Adrenal gland (tissue), 12 donors: ENCODE data around the gene ASCC1. TPM values are rescaled to one million over a fixed set of nuclear protein-coding genes. Genes with fewer than 3 reads are reported as not detected.

Experiments
- DNase-seq, 7 donors: peaks; one replicate each; pipeline ENCODE4 v3.0.0-alpha.2; 2019 to 2020
- H3K27ac ChIP-seq, 5 donors: fragments of 200-600 bp; sonication (generic) in 4 of 5; 1 replicate in 3 of 5; 2 replicates in 2 of 5; pipeline versions ENCODE4 v1.5.1 to v1.8.0; 2016 to 2020; ENCODE audit warnings: mild to moderate bottlenecking in 1 of 5
- H3K27me3 ChIP-seq: fragments of 200-600 bp; 2 replicates; pipeline ENCODE4 v1.8.0; 2021
- H3K36me3 ChIP-seq, 2 donors: fragments of 200-600 bp; replicated peaks in 1 of 2; 1 replicate in 1 of 2; 2 replicates in 1 of 2; pipeline versions ENCODE4 v1.5.1 to v1.8.0; 2018 to 2022
- H3K4me1 ChIP-seq, 2 donors: fragments of 200-600 bp; replicated peaks in 1 of 2; 1 replicate in 1 of 2; 2 replicates in 1 of 2; pipeline versions ENCODE4 v1.5.1 to v1.8.0; 2018 to 2021
- H3K4me3 ChIP-seq, 4 donors: fragments of 200-600 bp; sonication (generic) in 3 of 4; one replicate each; pipeline ENCODE4 v1.5.1; 2016 to 2018
- H3K9me3 ChIP-seq, 3 donors: fragments of 200-600 bp; sonication (generic) in 1 of 3; replicated peaks in 1 of 3; 1 replicate in 2 of 3; 2 replicates in 1 of 3; pipeline versions ENCODE4 v1.5.1 to v1.8.0; 2016 to 2021
- CTCF ChIP-seq, 6 experiments: fragments of 450-650 bp in 4 of 6; fragments of 200-600 bp in 2 of 6; sonication (generic) in 1 of 6; IDR thresholded peaks; 1 replicate in 5 of 6; 2 replicates in 1 of 6; pipeline versions ENCODE4 v1.5.1 to v1.8.0; 2016 to 2021; ENCODE audit warnings: antibody characterized with exemption in 6 of 6, mild to moderate bottlenecking in 2 of 6, moderate library complexity in 1 of 6
- POLR2A ChIP-seq, 2 donors: fragments of 450-650 bp; IDR thresholded peaks; one replicate each; pipeline ENCODE4 v1.6.1; 2017; ENCODE audit warnings: antibody characterized with exemption in 2 of 2, mild to moderate bottlenecking in 2 of 2, moderate library complexity in 1 of 2
- WGBS, 4 donors: extraction: QIAGEN DNeasy Blood & Tissue Kit in 2 of 4; methylation state at CpG; one replicate each; pipeline versions ENCODE4 v1.1.5 to v1.1.7; 2013 to 2017; 5-methylcytosine and 5-hydroxymethylcytosine counted together
- intact Hi-C, 2 donors: fragments of 100-400 bp; cut with DNase I; formaldehyde crosslinking; loops; one replicate each; pipeline versions ENCODE4 v1.14.1 to v1.15.0; 2022 to 2023
- polyA plus RNA-seq, 3 donors: library from polyadenylated mRNA; stranded (reverse); fragments of 200-250 nt in 2 of 3; fragments of 350-450 nt in 1 of 3; fragmentation: Illumina TruSeq in 1 of 3; extraction: RNeasy Lipid Tissue Mini Kit (QIAGEN cat#74804) in 1 of 3; gene quantifications; one replicate each; pipeline ENCODE4 v1.2.3, GENCODE V29; 2013 to 2014
- total RNA-seq, 9 donors: library from RNA; depleted of rRNA in 4 of 9; stranded (reverse); fragments of >200 nt in 4 of 9; fragments of 120-200 nt in 1 of 9; fragmentation: NEBNext Ultra II Directional in 1 of 9; extraction: Animal tissue kit (Norgen Biotek cat#: 25700) in 1 of 9; gene quantifications; one replicate each; pipeline versions ENCODE4 v1.1.0 to v1.2.4, GENCODE V29; 2013 to 2023
- donor health status: healthy with polysubstance abuse.
- donor health status: Bipolar disorder and iron deficiency.
- donor health status: DM: yes; HTN: yes; CAD: no.
- donor health status: DM: no; HTN: no; CAD: no.
- donor health status: DM: no; HTN: no; CAD: no.
- donor health status: DM: yes; HTN: yes; CAD: no.

Gene ASCC1
- total and polyA plus RNA-seq, 12 donors: 9.7 to 101 (median 36.7) TPM

- DNase-seq: no peak
- 88 to 91% (median 90%) methylated on average over 6 to 7 of the region's 7 CpGs for WGBS, 4 donors
- Histone ChIP-seq H3K4me1 (no peaks in the 10 kb centered on the region), H3K9me3 (no peaks in the 10 kb centered on the region), H3K36me3 (no peaks in the 10 kb centered on the region), H3K4me3 (no peak overlapping the region), H3K27ac (no peak overlapping the region), H3K27me3 (no peaks in the 10 kb centered on the region)
- intact Hi-C loops: loop anchor here (5.0 kb wide), 3 partner anchors 101 to 289 kb away; no protein-coding TSS in a partner anchor
- TF ChIP-seq CTCF (IDR thresholded peaks at IDR 0.05) (no peak), POLR2A (IDR thresholded peaks at IDR 0.05) (no peak)
Observed at GRCh38 chr10:72053690-72054089, 162.4 kb downstream of the ASCC1 start.

- Histone ChIP-seq H3K27ac (no peak overlapping the region), H3K9me3 (no peaks in the 10 kb centered on the region), H3K36me3 (no peaks in the 10 kb centered on the region), H3K4me1 (no peaks in the 10 kb centered on the region), H3K4me3 (no peak overlapping the region), H3K27me3 (no peaks in the 10 kb centered on the region)
- intact Hi-C loops: loop anchor here (5.0 kb wide), 3 partner anchors 99 to 291 kb away; no protein-coding TSS in a partner anchor
- TF ChIP-seq POLR2A (IDR thresholded peaks at IDR 0.05) (no peak), CTCF (IDR thresholded peaks at IDR 0.05) (no peak)
- DNase-seq: no peak
- WGBS, 4 donors: 36 to 49% (median 40%) methylated on average over 3 of the region's 3 CpGs
Observed at GRCh38 chr10:72050873-72051272, 165.2 kb downstream of the ASCC1 start.

- 89 to 93% (median 91%) methylated on average over 4 to 5 of the region's 5 CpGs for WGBS, 4 donors
- intact Hi-C loops: loop anchor here (5.0 to 10.0 kb wide), 4 partner anchors 98 to 292 kb away; no protein-coding TSS in a partner anchor
- Histone ChIP-seq H3K27me3 (no peaks in the 10 kb centered on the region), H3K9me3 (no peaks in the 10 kb centered on the region), H3K4me1 (peaks cover 0 to 2% of the 10 kb centered on the region in 2 donors), H3K36me3 (no peaks in the 10 kb centered on the region), H3K27ac (no peak overlapping the region), H3K4me3 (no peak overlapping the region)
- DNase-seq: no peak
- no peak for TF ChIP-seq CTCF (IDR thresholded peaks at IDR 0.05)
- no peak for TF ChIP-seq POLR2A (IDR thresholded peaks at IDR 0.05)
Observed at GRCh38 chr10:72049969-72050781, 165.9 kb downstream of the ASCC1 start.

- no peaks in the 10 kb centered on the region for H3K9me3 ChIP-seq
- peaks cover 0 to 9% of the 10 kb centered on the region in 2 donors for H3K4me1 ChIP-seq
- no peak overlapping the region for H3K4me3 ChIP-seq
- H3K36me3 ChIP-seq: no peaks in the 10 kb centered on the region
- intact Hi-C loops: loop anchor here in 1 of 2 donors (10.0 kb wide), 1 partner anchor 155 kb away; no protein-coding TSS in a partner anchor
- TF ChIP-seq POLR2A (IDR thresholded peaks at IDR 0.05) (no peak), CTCF (IDR thresholded peaks at IDR 0.05) (no peak)
- no peak for DNase-seq
- H3K27me3 ChIP-seq: no peaks in the 10 kb centered on the region
- H3K27ac ChIP-seq: no peak overlapping the region
- 77 to 91% (median 87%) methylated on average over 1 of the region's 1 CpG for WGBS, 4 donors
Observed at GRCh38 chr10:72049472-72049871, 166.6 kb downstream of the ASCC1 start.
